ENCODE results near the gene TDRD7. TPM values are rescaled to one million over a fixed set of nuclear protein-coding genes. Genes with fewer than 3 reads are reported as not detected.

The TDRD7 gene
- total RNA-seq (2022; extraction: Qiagen RNA extraction): 11.0 to 14.1 TPM (median 12.3 TPM) in 5 replicates

GRCh38 chr9:97411789-97412625 is at the start of gene TDRD7:
TDRD7 (plus strand) TSS chr9:97412096; CDS start chr9:97428466, 16,370 bp downstream.

GRCh38 chr9:97501177-97501971 is 89.5 kb downstream of the TDRD7 start, which contains the start of gene TMOD1:
TMOD1 (plus strand) TSS chr9:97501666; CDS start chr9:97524189, 22,523 bp downstream.

Other genes starting within 250 kb of the TDRD7 start
- gene CCDC180, start 104.4 kb upstream of the TDRD7 start, total RNA-seq (2022; extraction: Qiagen RNA extraction): 0.43 to 0.90 TPM (median 0.75 TPM) in 5 replicates
- gene TMOD1, start 89.6 kb downstream of the TDRD7 start, total RNA-seq (2022; extraction: Qiagen RNA extraction): 2.3 to 2.9 TPM (median 2.5 TPM) in 5 replicates
- gene TSTD2, start 221.3 kb downstream of the TDRD7 start, total RNA-seq (2022; extraction: Qiagen RNA extraction): 10.2 to 11.4 TPM (median 10.9 TPM) in 5 replicates
- gene NCBP1, start 221.7 kb downstream of the TDRD7 start, total RNA-seq (2022; extraction: Qiagen RNA extraction): 26.1 to 28.4 TPM (median 27.3 TPM) in 5 replicates

Data from A549 treated with CORT108297 at 1 μM for 4 hours (cell line).